WTC11 (cell line): ENCODE data around the gene PEX6. TPM values are rescaled to one million over a fixed set of nuclear protein-coding genes. Genes with fewer than 3 reads are reported as not detected.

Experiments
- ATAC-seq: fragments of 200-7000 bp; cut with Tn5 transposase; 2 replicates; pipeline ENCODE4 v1.10.0; 2021; ENCODE audit warnings: mild to moderate bottlenecking, moderate library complexity
- CTCF ChIA-PET: fragments of 300-600 bp; sonication (Branson Sonifier 250); formaldehyde crosslinking; loops from one replicate; lab custom pipeline; 2021; ENCODE audit warnings: antibody characterized with exemption; lab: Charles Lee
- POLR2A ChIA-PET: fragments of 350-600 bp; sonication (Branson Sonifier 250); formaldehyde crosslinking; loops from one replicate; lab custom pipeline; 2021; ENCODE audit warnings: antibody characterized with exemption; lab: Charles Lee
- DNase-seq: peaks from one replicate; pipeline ENCODE4 v3.0.0; 2021; ENCODE audit warnings: low spot score
- H3K27ac Mint-ChIP-seq: 2 replicates; pipeline ENCODE4 v1.8.0; 2021; ENCODE audit warnings: mixed read lengths
- H3K27me3 Mint-ChIP-seq: 2 replicates; pipeline ENCODE4 v1.8.0; 2021; ENCODE audit warnings: low read depth, mild to moderate bottlenecking, moderate library complexity, mixed read lengths
- H3K36me3 Mint-ChIP-seq: 2 replicates; pipeline ENCODE4 v1.8.0; 2021; ENCODE audit warnings: mixed read lengths
- H3K4me1 Mint-ChIP-seq: 2 replicates; pipeline ENCODE4 v1.8.0; 2022; ENCODE audit warnings: mixed read lengths
- H3K4me3 Mint-ChIP-seq: 2 replicates; pipeline ENCODE4 v1.8.0; 2021; ENCODE audit warnings: mild to moderate bottlenecking, moderate library complexity, mixed read lengths
- H3K9me3 Mint-ChIP-seq: 2 replicates; pipeline ENCODE4 v1.8.0; 2021; ENCODE audit warnings: mixed read lengths
- AFF4 ChIP-seq: sonication (generic); formaldehyde crosslinking; IDR thresholded peaks from 2 replicates; pipeline ENCODE4 v1.8.1; 2023; ENCODE audit warnings: mild to moderate bottlenecking, missing genetic modification reagents, borderline replicate concordance
- ATF3 ChIP-seq: sonication (generic); formaldehyde crosslinking; conservative IDR thresholded peaks from 2 replicates; pipeline ENCODE4 v1.8.1; 2022; ENCODE audit warnings: mild to moderate bottlenecking, missing genetic modification reagents
- CDX4 ChIP-seq: fragments of 250-450 bp; sonication (Bioruptor Pico); IDR thresholded peaks from 2 replicates; pipeline ENCODE4 v1.9.0; 2021; ENCODE audit warnings: moderate library complexity, mild to moderate bottlenecking, inconsistent platforms, borderline replicate concordance
- E2F5 ChIP-seq: sonication (generic); formaldehyde crosslinking; IDR thresholded peaks from 2 replicates; pipeline ENCODE4 v1.8.1; 2022; ENCODE audit warnings: mild to moderate bottlenecking, moderate library complexity, missing genetic modification reagents
- ERG ChIP-seq: fragments of 250-450 bp; sonication (Bioruptor Pico); IDR thresholded peaks from 2 replicates; pipeline ENCODE4 v1.8.0; 2021; ENCODE audit warnings: mild to moderate bottlenecking
- FOXK1 ChIP-seq: sonication (generic); formaldehyde crosslinking; IDR thresholded peaks from 2 replicates; pipeline ENCODE4 v1.8.0; 2022; ENCODE audit warnings: mild to moderate bottlenecking, moderate library complexity, missing genetic modification reagents
- HMGXB4 ChIP-seq: sonication (generic); formaldehyde crosslinking; IDR thresholded peaks from 2 replicates; pipeline ENCODE4 v1.8.1; 2023; ENCODE audit warnings: mild to moderate bottlenecking, moderate library complexity, missing genetic modification reagents
- MAX ChIP-seq: sonication (generic); formaldehyde crosslinking; IDR thresholded peaks from 2 replicates; pipeline ENCODE4 v1.8.0; 2022; ENCODE audit warnings: mild to moderate bottlenecking, missing genetic modification reagents
- NFYB ChIP-seq: sonication (generic); formaldehyde crosslinking; conservative IDR thresholded peaks from 2 replicates; pipeline ENCODE4 v1.8.0; 2022; ENCODE audit warnings: low read depth, missing genetic modification reagents
- NR3C1 ChIP-seq: sonication (generic); formaldehyde crosslinking; conservative IDR thresholded peaks from 2 replicates; pipeline ENCODE4 v1.8.1; 2023; ENCODE audit warnings: low read depth, mild to moderate bottlenecking, missing genetic modification reagents
- USF2 ChIP-seq: sonication (generic); formaldehyde crosslinking; IDR thresholded peaks from 2 replicates; pipeline ENCODE4 v1.8.1; 2023; ENCODE audit warnings: mild to moderate bottlenecking, missing genetic modification reagents, moderate library complexity
- ZNF121 ChIP-seq: sonication (generic); formaldehyde crosslinking; IDR thresholded peaks from 2 replicates; pipeline ENCODE4 v1.8.0; 2023; ENCODE audit warnings: missing genetic modification reagents
- ZNF425 ChIP-seq: fragments of 250-450 bp; sonication (Bioruptor Pico); conservative IDR thresholded peaks from 2 replicates; pipeline ENCODE4 v1.9.0; 2021; ENCODE audit warnings: mild to moderate bottlenecking
- ZNF512 ChIP-seq: sonication (generic); formaldehyde crosslinking; IDR thresholded peaks from 2 replicates; pipeline ENCODE4 v1.8.1; 2022; ENCODE audit warnings: missing genetic modification reagents, borderline replicate concordance
- ZNF532 ChIP-seq: fragments of 250-450 bp; sonication (Bioruptor Pico); IDR thresholded peaks from 2 replicates; pipeline ENCODE4 v1.9.0; 2021; ENCODE audit warnings: mild to moderate bottlenecking, borderline replicate concordance
- total RNA-seq: library from RNA; stranded (reverse); gene quantifications from 3 replicates; pipeline ENCODE4 v1.2.3, GENCODE V29; 2021

PEX6 gene
- total RNA-seq, 1 experiment from 2014 or later: 8.2 TPM

- Mint-ChIP-seq H3K27ac (no peak overlapping the region), H3K4me3 (no peak overlapping the region), H3K9me3 (no peaks in the 10 kb centered on the region), H3K4me1 (peaks cover 6% of the 10 kb centered on the region), H3K27me3 (no peaks in the 10 kb centered on the region), H3K36me3 (peaks cover 45% of the 10 kb centered on the region)
- POLR2A ChIA-PET: no interaction called here
- TF ChIP-seq NFYB (no peak), ZNF121 (CRISPR knock-in tag) (no peak), MAX (no peak), ERG (CRISPR knock-in tag) (no peak)
- DNase-seq (no peak), ATAC-seq (no peak)
- CTCF ChIA-PET: interaction anchor here (1.1 to 1.4 kb wide), 3 partner anchors 33 to 136 kb away, joined by 3 to 4 read pairs (median 4); no protein-coding TSS in a partner anchor
Observed at GRCh38 chr6:43007126-43007525, 28.1 kb upstream of the PEX6 start.

GRCh38 chr6:43006251-43006650 lies 27.3 kb upstream of the PEX6 start:
- Mint-ChIP-seq H3K4me3 (no peak overlapping the region), H3K36me3 (peaks cover 37% of the 10 kb centered on the region), H3K27ac (no peak overlapping the region), H3K4me1 (peaks cover 4% of the 10 kb centered on the region; the same call in 1 of the 2 replicates), H3K9me3 (no peaks in the 10 kb centered on the region), H3K27me3 (no peaks in the 10 kb centered on the region)
- ATAC-seq (no peak), DNase-seq (no peak)
- POLR2A ChIA-PET: interaction anchor here (1.5 kb wide), 1 partner anchor 9 kb away, joined by 5 read pairs; no protein-coding TSS in a partner anchor
- CTCF ChIA-PET: no interaction called here
- TF ChIP-seq USF2 (CRISPR knock-in tag) (no peak), E2F5 (CRISPR knock-in tag) (no peak), ZNF425 (CRISPR knock-in tag) (no peak), CDX4 (CRISPR knock-in tag) (no peak), AFF4 (no peak), NR3C1 (no peak), HMGXB4 (no peak), ZNF532 (CRISPR knock-in tag) (no peak), ATF3 (CRISPR knock-in tag) (no peak), ZNF512 (CRISPR knock-in tag) (no peak), FOXK1 (CRISPR knock-in tag) (no peak)
